GM19468 (cell line): ENCODE results near the gene LTB4R.

ENCODE experiments used
- ATAC-seq: cut with Tn5 transposase; IDR thresholded peaks from one replicate; pipeline ENCODE4 v1.9.1; 2021; ENCODE audit warnings: mild to moderate bottlenecking, moderate library complexity, moderate number of reproducible peaks; ENCODE audit not compliant: unreplicated experiment; ENCODE audit errors: extremely low read depth

Gene LTB4R

GRCh38 chr14:24366413-24366720, 55.1 kb downstream of the LTB4R start:
- no peak for ATAC-seq

- peak; percentile 28 for ATAC-seq
Observed at GRCh38 chr14:24366721-24367513, 55.6 kb downstream of the LTB4R start.
